ENCODE data around the gene TRIP10. TPM values are rescaled to one million over a fixed set of nuclear protein-coding genes. Genes with fewer than 3 reads are reported as not detected.
"Not testable (repeated sequence)": the region's sequence is repeated elsewhere in the genome, so short reads cannot be mapped to it uniquely, and the experiment has no call there.

TRIP10 gene
- total RNA-seq, 1 donor from 2014 or later, result 48.2 TPM

- peaks cover 4% of the 10 kb centered on the region for H3K27me3 Mint-ChIP-seq
- no peaks in the 10 kb centered on the region for H3K4me1 Mint-ChIP-seq (ENCODE audit: low read depth)
- H3K4me3 Mint-ChIP-seq (ENCODE audit: low read depth), result no peak overlapping the region
- no peak for DNase-seq (ENCODE audit: low spot score, unreplicated experiment)
- no peak for TF ChIP-seq CTCF (IDR thresholded peaks at IDR 0.05; ENCODE audit: unreplicated experiment)
- H3K27ac Mint-ChIP-seq, result no peak overlapping the region
- H3K9me3 Mint-ChIP-seq (ENCODE audit: low read depth), result peaks cover 24% of the 10 kb centered on the region
- no peaks in the 10 kb centered on the region for H3K36me3 Mint-ChIP-seq (ENCODE audit: insufficient read depth)
Measured at GRCh38 chr19:6794686-6795431, 55.4 kb downstream of the TRIP10 start.

GRCh38 chr19:6796278-6796677 is 56.8 kb downstream of the TRIP10 start:
- no peak for TF ChIP-seq CTCF (IDR thresholded peaks at IDR 0.05; ENCODE audit: unreplicated experiment)
- Mint-ChIP-seq H3K4me1 (ENCODE audit: low read depth) (no peaks in the 10 kb centered on the region), H3K27me3 (peaks cover 9% of the 10 kb centered on the region), H3K4me3 (ENCODE audit: low read depth) (no peak overlapping the region), H3K36me3 (ENCODE audit: insufficient read depth) (no peaks in the 10 kb centered on the region), H3K27ac (no peak overlapping the region), H3K9me3 (ENCODE audit: low read depth) (peaks cover 27% of the 10 kb centered on the region)
- no peak for DNase-seq (ENCODE audit: low spot score, unreplicated experiment)

- Mint-ChIP-seq H3K4me3 (ENCODE audit: low read depth) (no peak overlapping the region), H3K36me3 (ENCODE audit: insufficient read depth) (no peaks in the 10 kb centered on the region), H3K27me3 (peaks cover 11% of the 10 kb centered on the region), H3K27ac (no peak overlapping the region), H3K4me1 (ENCODE audit: low read depth) (no peaks in the 10 kb centered on the region), H3K9me3 (ENCODE audit: low read depth) (peaks cover 14% of the 10 kb centered on the region)
- no peak for DNase-seq (ENCODE audit: low spot score, unreplicated experiment)
- no peak for TF ChIP-seq CTCF (IDR thresholded peaks at IDR 0.05; ENCODE audit: unreplicated experiment)
Measured at GRCh38 chr19:6797646-6798045, 58.2 kb downstream of the TRIP10 start.

- not testable (repeated sequence) for H3K36me3 Mint-ChIP-seq (ENCODE audit: insufficient read depth); DNase-seq (ENCODE audit: low spot score, unreplicated experiment); H3K27ac Mint-ChIP-seq; H3K4me3 Mint-ChIP-seq (ENCODE audit: low read depth); H3K4me1 Mint-ChIP-seq (ENCODE audit: low read depth); H3K9me3 Mint-ChIP-seq (ENCODE audit: low read depth)
- H3K27me3 Mint-ChIP-seq, result peaks cover 16% of the 10 kb centered on the region
Measured at GRCh38 chr19:6800160-6800790, 60.8 kb downstream of the TRIP10 start.

GRCh38 chr19:6800991-6801484 is 61.6 kb downstream of the TRIP10 start:
- H3K27ac Mint-ChIP-seq, result no peak overlapping the region
- H3K9me3 Mint-ChIP-seq (ENCODE audit: low read depth), result peaks cover 6% of the 10 kb centered on the region

More at GRCh38 chr19:6800991-6801484, 61.6 kb downstream of the TRIP10 start:
- Mint-ChIP-seq H3K27me3 (peaks cover 16% of the 10 kb centered on the region), H3K4me3 (ENCODE audit: low read depth) (no peak overlapping the region), H3K4me1 (ENCODE audit: low read depth) (no peaks in the 10 kb centered on the region), H3K36me3 (ENCODE audit: insufficient read depth) (no peaks in the 10 kb centered on the region)
- TF ChIP-seq CTCF (IDR thresholded peaks at IDR 0.05; ENCODE audit: unreplicated experiment), result no peak
- no peak for DNase-seq (ENCODE audit: low spot score, unreplicated experiment)

Small RNAs within 50 kb of the gene (microRNA-seq; reads per million reads assigned to microRNA genes)
- not detected for gene MIR6791 (ENCODE audit: borderline number of aligned reads, unreplicated experiment)

Other genes with a start within 250 kb of the TRIP10 start
- 41.7 and 43.4 TPM in 2 replicates for gene TUBB4A, start 237.4 kb upstream of the TRIP10 start, total RNA-seq
- 0.53 TPM in 1 of 2 replicates, not detected in the other for gene TNFSF9, start 208.7 kb upstream of the TRIP10 start, total RNA-seq
- not detected in 2 replicates for gene CD70, start 148.5 kb upstream of the TRIP10 start, total RNA-seq
- gene TNFSF14, start 69.5 kb upstream of the TRIP10 start, total RNA-seq, result not detected in 2 replicates
- gene C3, start 19.0 kb upstream of the TRIP10 start, total RNA-seq, result 1.5 and 1.6 TPM in 2 replicates
- 72.8 and 80.8 TPM in 2 replicates for gene GPR108, start 2.1 kb upstream of the TRIP10 start, total RNA-seq
- 19.8 and 20.0 TPM in 2 replicates for gene SH2D3A, start 27.8 kb downstream of the TRIP10 start, total RNA-seq
- not detected in 2 replicates for gene VAV1, start 33.0 kb downstream of the TRIP10 start, total RNA-seq
- gene ADGRE1, start 147.9 kb downstream of the TRIP10 start, total RNA-seq, result not detected in 2 replicates